Measurements from ENCODE around the gene ZDHHC20.
"Not testable (repeated sequence)": the region's sequence is repeated elsewhere in the genome, so short reads cannot be mapped to it uniquely, and the experiment has no call there.

Gene ZDHHC20

GRCh38 chr13:21389124-21389523 lies 70.0 kb downstream of the ZDHHC20 start:
- POLR2A ChIA-PET, result no interaction called here

GRCh38 chr13:21385710-21386109 lies 73.4 kb downstream of the ZDHHC20 start:
- ChIA-PET CTCF (no interaction called here), POLR2A (no interaction called here)
- TF ChIP-seq L3MBTL2 (conservative IDR thresholded peaks at IDR 0.05) (no peak), FOXK2 (IDR thresholded peaks at IDR 0.05) (no peak), BHLHE40 (IDR thresholded peaks at IDR 0.05; ENCODE audit: borderline replicate concordance) (no peak), HDGF (IDR thresholded peaks at IDR 0.05; ENCODE audit: borderline replicate concordance) (no peak), SUZ12 (IDR thresholded peaks at IDR 0.05) (no peak), ZNF384 (IDR thresholded peaks at IDR 0.05) (no peak), SP1 (IDR thresholded peaks at IDR 0.05) (no peak), ELF4 (IDR thresholded peaks at IDR 0.05) (no peak), PKNOX1 (IDR thresholded peaks at IDR 0.05) (no peak), LEF1 (IDR thresholded peaks at IDR 0.05; ENCODE audit: borderline replicate concordance) (no peak), FOXA1 (IDR thresholded peaks at IDR 0.05) (no peak), CTBP1 (IDR thresholded peaks at IDR 0.05; ENCODE audit: borderline replicate concordance) (no peak), FOXM1 (IDR thresholded peaks at IDR 0.05; ENCODE audit: borderline replicate concordance) (no peak), NFRKB (IDR thresholded peaks at IDR 0.05) (no peak), TARDBP (IDR thresholded peaks at IDR 0.05) (no peak), ARNT (IDR thresholded peaks at IDR 0.05) (no peak)
- no peak for DNase-seq (ENCODE audit: extremely low spot score)

More at GRCh38 chr13:21389124-21389523, 70.0 kb downstream of the ZDHHC20 start:
- CTCF ChIA-PET, result interaction anchor here (1.5 kb wide), 1 partner anchor 88 kb away, joined by 6 read pairs; no protein-coding TSS in a partner anchor
- TF ChIP-seq SUZ12 (IDR thresholded peaks at IDR 0.05), result no peak
- TF ChIP-seq ARNT (IDR thresholded peaks at IDR 0.05), result no peak
- no peak for TF ChIP-seq SP1 (IDR thresholded peaks at IDR 0.05)
- no peak for TF ChIP-seq PKNOX1 (IDR thresholded peaks at IDR 0.05)
- no peak for TF ChIP-seq HDGF (IDR thresholded peaks at IDR 0.05; ENCODE audit: borderline replicate concordance)
- no peak for TF ChIP-seq TARDBP (IDR thresholded peaks at IDR 0.05)
- no peak for TF ChIP-seq NFRKB (IDR thresholded peaks at IDR 0.05)
- no peak for TF ChIP-seq FOXK2 (IDR thresholded peaks at IDR 0.05)
- TF ChIP-seq LEF1 (IDR thresholded peaks at IDR 0.05; ENCODE audit: borderline replicate concordance), result no peak
- no peak for TF ChIP-seq FOXA1 (IDR thresholded peaks at IDR 0.05)
- TF ChIP-seq L3MBTL2 (conservative IDR thresholded peaks at IDR 0.05), result no peak
- TF ChIP-seq ELF4 (IDR thresholded peaks at IDR 0.05), result no peak
- TF ChIP-seq FOXM1 (IDR thresholded peaks at IDR 0.05; ENCODE audit: borderline replicate concordance), result no peak
- no peak for TF ChIP-seq BHLHE40 (IDR thresholded peaks at IDR 0.05; ENCODE audit: borderline replicate concordance)
- no peak for TF ChIP-seq CTBP1 (IDR thresholded peaks at IDR 0.05; ENCODE audit: borderline replicate concordance)
- no peak for DNase-seq (ENCODE audit: extremely low spot score)

GRCh38 chr13:21383090-21383489 lies 76.0 kb downstream of the ZDHHC20 start:
- ChIA-PET POLR2A (no interaction called here), CTCF (no interaction called here)
- DNase-seq (ENCODE audit: extremely low spot score), result no peak
- TF ChIP-seq CTBP1 (IDR thresholded peaks at IDR 0.05; ENCODE audit: borderline replicate concordance) (no peak), ZNF384 (IDR thresholded peaks at IDR 0.05) (no peak), FOXM1 (IDR thresholded peaks at IDR 0.05; ENCODE audit: borderline replicate concordance) (no peak), L3MBTL2 (conservative IDR thresholded peaks at IDR 0.05) (no peak), FOXA1 (IDR thresholded peaks at IDR 0.05) (no peak), LEF1 (IDR thresholded peaks at IDR 0.05; ENCODE audit: borderline replicate concordance) (no peak), SP1 (IDR thresholded peaks at IDR 0.05) (no peak), ELF4 (IDR thresholded peaks at IDR 0.05) (no peak), ARNT (IDR thresholded peaks at IDR 0.05) (no peak), NFRKB (IDR thresholded peaks at IDR 0.05) (no peak), FOXK2 (IDR thresholded peaks at IDR 0.05) (no peak), SUZ12 (IDR thresholded peaks at IDR 0.05) (no peak), PKNOX1 (IDR thresholded peaks at IDR 0.05) (no peak), TARDBP (IDR thresholded peaks at IDR 0.05) (no peak), BHLHE40 (IDR thresholded peaks at IDR 0.05; ENCODE audit: borderline replicate concordance) (no peak), HDGF (IDR thresholded peaks at IDR 0.05; ENCODE audit: borderline replicate concordance) (no peak)

GRCh38 chr13:21376998-21377985 lies 81.8 kb downstream of the ZDHHC20 start:
- DNase-seq (ENCODE audit: extremely low spot score); POLR2A ChIA-PET; CTCF ChIA-PET: not testable (repeated sequence)

GRCh38 chr13:21372530-21372929 lies 86.6 kb downstream of the ZDHHC20 start:
- no peak for TF ChIP-seq ELF4 (IDR thresholded peaks at IDR 0.05)
- no peak for TF ChIP-seq ZNF384 (IDR thresholded peaks at IDR 0.05)
- TF ChIP-seq HDGF (IDR thresholded peaks at IDR 0.05; ENCODE audit: borderline replicate concordance), result no peak
- TF ChIP-seq PKNOX1 (IDR thresholded peaks at IDR 0.05), result no peak
- TF ChIP-seq CTBP1 (IDR thresholded peaks at IDR 0.05; ENCODE audit: borderline replicate concordance), result no peak
- TF ChIP-seq SUZ12 (IDR thresholded peaks at IDR 0.05), result no peak
- no peak for TF ChIP-seq FOXM1 (IDR thresholded peaks at IDR 0.05; ENCODE audit: borderline replicate concordance)
- no peak for TF ChIP-seq NFRKB (IDR thresholded peaks at IDR 0.05)
- TF ChIP-seq L3MBTL2 (conservative IDR thresholded peaks at IDR 0.05), result no peak
- no peak for TF ChIP-seq FOXA1 (IDR thresholded peaks at IDR 0.05)
- TF ChIP-seq TARDBP (IDR thresholded peaks at IDR 0.05), result no peak
- no peak for TF ChIP-seq FOXK2 (IDR thresholded peaks at IDR 0.05)
- TF ChIP-seq LEF1 (IDR thresholded peaks at IDR 0.05; ENCODE audit: borderline replicate concordance), result no peak
- TF ChIP-seq BHLHE40 (IDR thresholded peaks at IDR 0.05; ENCODE audit: borderline replicate concordance), result no peak
- ChIA-PET CTCF (no interaction called here), POLR2A (no interaction called here)
- DNase-seq (ENCODE audit: extremely low spot score), result no peak

Data from HEK293T (cell line).